HG03378 (cell line): ENCODE data around the gene RNF183.
"Not testable (repeated sequence)": the region's sequence is repeated elsewhere in the genome, so short reads cannot be mapped to it uniquely, and the experiment has no call there.

Experiments
- ATAC-seq: cut with Tn5 transposase; IDR thresholded peaks from one replicate; pipeline ENCODE4 v1.9.1; 2021; ENCODE audit warnings: mild to moderate bottlenecking, moderate library complexity; ENCODE audit not compliant: unreplicated experiment

RNF183 gene

DNA sequence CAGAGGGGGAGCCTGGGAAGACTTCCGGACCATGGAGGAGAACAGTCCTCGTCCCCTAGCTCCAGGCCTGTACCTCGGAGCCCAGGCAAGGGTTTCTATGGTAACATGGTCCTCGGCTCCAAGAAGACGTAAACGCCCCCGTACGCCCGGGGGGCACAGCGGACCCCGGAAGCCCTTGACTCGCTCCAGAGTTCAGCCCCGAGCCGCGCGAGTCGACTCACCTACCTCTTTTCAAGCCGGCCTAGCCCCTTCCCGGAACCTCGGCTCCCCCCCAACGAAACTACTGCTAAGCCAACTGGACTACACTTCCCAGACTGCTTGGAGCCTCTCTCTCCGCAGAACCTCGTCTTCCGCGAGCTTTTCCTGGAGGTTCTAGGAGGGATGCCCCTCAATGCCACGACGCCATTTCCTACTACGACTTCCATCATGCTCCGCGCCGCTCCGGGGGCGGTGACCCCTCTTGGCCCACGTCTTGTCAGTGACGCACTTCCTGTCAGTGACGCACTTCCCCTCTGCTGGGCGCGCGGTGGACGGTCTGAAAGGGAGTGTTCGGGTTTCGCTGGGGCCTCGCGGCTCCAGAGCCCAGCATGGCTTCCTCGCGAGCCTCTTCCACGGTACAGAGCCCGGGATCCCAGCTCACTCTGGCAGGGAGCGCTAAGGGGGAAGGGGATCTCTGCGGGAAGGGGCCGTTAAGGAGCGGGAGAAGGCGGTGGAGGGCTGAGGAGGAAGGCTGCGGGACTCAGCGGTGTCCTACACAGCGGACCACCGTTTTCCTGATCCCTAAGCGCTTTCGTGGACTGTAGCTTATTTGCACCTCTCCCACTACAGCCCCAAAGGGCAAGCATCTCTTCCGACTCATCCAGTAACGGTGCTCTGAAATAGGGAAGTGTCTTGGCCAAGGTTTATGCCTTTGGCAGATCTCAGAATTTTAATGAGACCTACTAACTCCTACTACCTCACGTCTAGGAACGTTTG is 27.7 kb downstream of the RNF183 start, which contains the start of the genes CDC26 and PRPF4:
Gene CDC26, minus strand, starts transcription at position 416 of the 975 bp plus-strand sequence. CDS start 3,065 bp downstream, outside the sequence.
Gene PRPF4, plus strand, starts transcription at position 502 of the 975 bp plus-strand sequence. Its CDS starts 86 bp downstream, at position 588.
- ATAC-seq: peak; percentile 98

DNA sequence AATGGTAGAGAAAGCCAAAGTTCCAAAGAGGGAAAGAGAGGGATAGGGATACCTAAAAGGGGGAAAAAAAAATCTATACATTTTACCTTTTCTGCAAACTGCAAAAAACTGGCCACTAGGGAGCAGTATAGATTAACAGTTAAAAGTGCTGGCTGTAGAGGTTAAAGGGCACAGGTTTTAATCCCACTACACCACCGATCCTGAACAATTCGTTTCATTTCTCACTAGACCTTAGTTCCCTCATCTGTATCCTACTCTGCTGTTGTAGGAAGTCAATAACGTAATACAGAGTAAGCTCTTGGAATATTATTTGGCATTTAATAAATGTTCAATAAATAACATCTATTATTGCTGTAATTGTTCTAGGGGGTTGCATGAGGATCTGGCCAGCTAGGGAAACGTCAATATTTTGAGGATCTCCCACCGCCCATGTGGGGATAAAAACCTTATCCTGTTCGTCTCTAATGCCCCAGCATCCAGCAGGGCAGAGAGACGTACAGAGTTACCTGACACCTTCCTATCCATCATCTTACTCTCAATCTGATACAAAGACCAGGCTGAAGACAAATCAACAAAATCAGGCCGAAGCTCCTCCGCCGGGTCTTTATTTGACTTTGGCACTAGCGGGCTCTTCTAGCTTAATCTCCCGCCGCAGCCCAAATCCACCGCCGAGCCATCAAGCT is 28.6 kb downstream of the RNF183 start:
- peak; percentile 1 for ATAC-seq

GRCh38 chr9:113269871-113270270 is 33.3 kb downstream of the RNF183 start:
- no peak for ATAC-seq

DNA sequence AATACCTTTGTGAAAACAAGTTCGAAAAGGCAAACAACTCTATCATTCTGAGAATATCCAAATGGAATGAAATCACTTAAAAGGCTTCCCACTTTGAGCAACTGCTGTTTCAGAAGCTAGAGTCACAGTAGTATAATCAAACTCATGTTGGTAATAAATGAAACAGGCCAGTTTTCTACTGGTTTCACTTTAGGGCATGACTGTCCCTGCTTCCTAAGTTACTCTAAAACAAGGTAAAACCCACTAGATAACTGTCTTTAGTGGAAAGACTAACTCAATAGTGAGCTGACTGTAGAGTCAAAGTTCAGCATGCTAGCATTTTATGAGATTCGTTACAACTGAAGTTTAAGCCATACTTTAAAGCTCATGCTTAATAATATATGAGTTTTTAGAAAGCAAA is 33.8 kb downstream of the RNF183 start:
- ATAC-seq: no peak

- no peak for ATAC-seq
These were observed 35.1 kb downstream of the RNF183 start for GRCh38 chr9:113267911-113268566.

DNA sequence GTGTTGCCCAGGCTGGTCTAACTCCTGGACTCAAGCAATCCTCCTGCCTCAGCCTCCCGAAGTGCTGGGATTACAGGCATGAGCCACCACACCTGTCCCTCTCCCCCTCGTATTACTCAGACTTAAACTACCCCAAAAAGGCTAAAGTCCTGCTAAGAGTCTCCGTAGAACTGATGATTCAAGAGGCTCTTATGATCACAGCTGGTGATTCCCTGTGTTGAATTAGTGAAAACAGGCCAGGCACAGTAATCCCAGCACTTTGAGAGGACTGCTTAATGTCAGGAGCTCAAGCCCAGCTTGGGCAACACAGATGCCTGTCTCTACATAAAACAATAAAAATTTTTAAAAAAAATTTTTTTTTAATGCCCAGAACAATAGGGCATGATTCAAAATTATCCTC is 37.0 kb downstream of the RNF183 start:
- no peak for ATAC-seq

DNA sequence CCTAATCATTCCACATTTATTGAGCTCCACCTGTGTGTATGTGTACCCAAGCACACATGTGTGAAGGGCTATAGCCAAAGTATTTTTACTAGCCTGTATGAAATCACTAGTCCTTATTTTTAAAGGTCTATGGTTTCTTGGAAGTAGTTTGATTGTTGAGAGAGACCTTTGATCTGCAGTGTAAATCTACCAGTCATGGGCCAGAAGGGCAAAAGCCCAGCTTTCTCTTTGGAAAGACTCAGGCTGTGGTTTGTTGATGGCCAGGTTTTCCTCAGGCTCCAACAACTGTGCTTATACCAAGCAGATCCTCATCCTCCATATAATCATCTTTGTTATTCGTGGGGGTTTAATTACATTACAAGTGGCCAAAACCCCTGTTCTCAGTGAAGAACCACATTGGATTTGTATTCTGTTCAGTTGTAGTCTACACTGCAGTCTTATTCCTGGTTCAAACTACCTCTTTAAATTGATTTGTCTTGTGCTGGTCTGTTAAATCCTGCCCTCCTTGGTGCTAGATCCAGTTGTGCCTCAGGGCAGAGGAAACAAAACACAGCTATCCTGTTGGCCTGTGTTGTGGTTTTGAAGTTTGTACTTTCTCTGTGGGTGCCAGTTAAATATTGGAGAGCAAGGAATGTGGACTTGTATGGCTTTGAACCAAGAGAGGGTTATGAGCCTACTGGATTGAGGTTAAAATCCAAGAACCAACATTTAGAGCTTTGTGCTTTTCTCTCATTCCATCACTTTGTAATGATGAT is 41.1 kb downstream of the RNF183 start:
- ATAC-seq: no peak

DNA sequence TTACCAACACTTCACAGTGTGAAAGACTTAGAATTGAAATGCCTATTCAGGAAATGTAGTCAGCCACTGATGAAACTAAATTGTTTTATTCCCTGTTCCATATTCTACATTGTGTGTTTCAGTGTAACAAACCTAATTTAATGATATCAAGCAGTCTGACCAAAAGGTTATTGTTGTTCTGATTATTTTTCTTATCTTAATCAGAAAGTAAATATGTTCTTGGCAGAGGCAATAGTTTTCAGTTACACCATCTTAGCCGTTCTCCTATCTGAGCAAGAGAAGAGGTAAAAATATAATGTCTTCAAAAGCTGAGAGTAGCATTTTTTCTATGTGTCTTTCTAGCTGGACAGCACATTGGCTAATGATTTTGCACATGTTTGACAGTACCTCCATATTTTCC is 44.9 kb downstream of the RNF183 start:
- ATAC-seq: no peak

DNA sequence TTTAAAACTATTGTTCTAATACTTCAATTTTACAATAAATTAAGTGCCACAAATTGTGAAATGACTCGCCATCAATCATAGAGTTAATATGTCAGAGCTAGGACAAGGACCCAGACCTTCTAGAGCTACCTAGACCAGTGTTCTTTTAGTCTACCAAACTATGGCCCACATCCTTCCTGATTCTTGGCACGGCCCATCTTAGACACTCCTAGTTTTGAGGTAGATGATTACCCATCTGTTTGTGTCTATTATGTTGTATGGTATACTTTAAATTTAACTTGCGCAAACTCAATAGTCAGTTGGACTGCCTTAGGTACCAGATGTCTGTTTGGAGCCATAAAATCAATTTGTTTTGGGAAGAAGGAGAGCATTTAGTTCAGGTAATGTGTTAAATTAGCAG is 45.3 kb downstream of the RNF183 start:
- ATAC-seq: no peak

GRCh38 chr9:113255438-113255837 is 47.7 kb downstream of the RNF183 start:
- ATAC-seq: no peak

DNA sequence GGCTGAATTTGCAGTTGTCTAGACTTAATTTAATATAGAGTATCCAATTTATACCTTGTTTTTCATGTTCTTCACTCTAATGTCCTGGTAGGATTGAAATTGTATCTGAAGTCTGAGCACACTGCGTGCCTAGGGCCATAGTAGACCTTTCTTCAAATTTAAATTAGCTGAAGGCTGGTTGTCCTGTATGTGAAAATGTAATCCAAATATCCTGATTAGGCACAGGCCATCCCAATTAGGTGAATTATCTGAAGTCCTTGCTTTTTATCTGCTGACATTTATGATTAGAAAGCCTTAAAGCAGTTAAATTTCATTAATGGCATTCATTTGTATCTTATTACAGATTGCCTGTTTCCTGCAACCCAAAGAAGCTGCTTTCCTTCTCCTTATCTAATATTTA is 48.2 kb downstream of the RNF183 start:
- no peak for ATAC-seq

DNA sequence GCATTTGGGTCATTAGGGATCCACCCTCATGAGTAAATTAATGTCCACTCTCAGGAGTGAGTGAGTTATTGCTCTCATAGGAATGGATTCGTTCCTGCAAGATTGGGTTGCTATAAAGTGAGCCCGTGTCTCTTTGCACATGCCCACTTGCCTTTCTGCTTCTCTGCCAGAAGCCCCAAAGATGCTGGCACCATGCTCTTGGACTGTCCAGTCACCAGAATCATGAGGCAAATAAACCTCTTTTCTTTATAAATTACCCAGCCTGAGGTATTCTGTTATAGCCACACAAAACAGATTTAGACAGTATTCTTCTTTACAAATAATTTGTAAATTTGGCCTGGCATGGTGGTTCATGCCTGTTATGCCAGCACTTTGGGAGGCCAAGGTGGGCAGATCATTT is 52.4 kb downstream of the RNF183 start:
- ATAC-seq: no peak

DNA sequence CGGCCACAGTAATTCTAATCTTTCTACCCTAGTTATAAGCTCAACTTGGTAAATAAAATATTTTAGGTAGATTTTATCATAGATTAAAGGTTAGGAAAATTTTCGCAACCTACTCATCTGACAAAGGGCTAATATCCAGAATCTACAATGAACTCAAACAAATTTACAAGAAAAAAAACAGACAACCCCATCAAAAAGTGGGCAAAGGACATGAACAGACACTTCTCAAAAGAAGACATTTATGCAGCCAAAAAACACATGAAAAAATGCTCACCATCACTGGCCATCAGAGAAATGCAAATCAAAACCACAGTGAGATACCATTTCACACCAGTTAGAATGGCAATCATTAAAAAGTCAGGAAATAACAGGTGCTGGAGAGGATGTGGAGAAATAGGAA is 53.5 kb downstream of the RNF183 start:
- not testable (repeated sequence) for ATAC-seq

DNA sequence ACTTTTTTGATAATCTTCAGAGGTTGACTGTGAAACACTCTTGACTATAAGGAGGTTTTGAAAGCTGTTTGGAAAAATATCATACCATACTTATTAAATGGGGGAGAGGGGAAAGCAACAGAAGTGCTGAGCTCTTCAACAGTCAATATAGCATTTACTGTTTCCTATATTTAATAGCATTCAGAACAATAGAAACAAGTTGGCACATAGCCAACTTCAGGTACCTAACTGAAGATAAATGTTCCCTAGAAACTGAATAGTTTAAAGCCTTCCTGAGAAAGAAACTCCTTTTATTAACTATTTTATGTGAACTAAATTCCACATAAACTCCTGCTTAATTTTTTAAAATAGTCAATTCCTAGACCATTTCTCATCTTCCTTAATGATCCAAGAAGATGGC is 55.5 kb downstream of the RNF183 start:
- no peak for ATAC-seq
